ENCODE measurements around the gene PFDN5.

DNA sequence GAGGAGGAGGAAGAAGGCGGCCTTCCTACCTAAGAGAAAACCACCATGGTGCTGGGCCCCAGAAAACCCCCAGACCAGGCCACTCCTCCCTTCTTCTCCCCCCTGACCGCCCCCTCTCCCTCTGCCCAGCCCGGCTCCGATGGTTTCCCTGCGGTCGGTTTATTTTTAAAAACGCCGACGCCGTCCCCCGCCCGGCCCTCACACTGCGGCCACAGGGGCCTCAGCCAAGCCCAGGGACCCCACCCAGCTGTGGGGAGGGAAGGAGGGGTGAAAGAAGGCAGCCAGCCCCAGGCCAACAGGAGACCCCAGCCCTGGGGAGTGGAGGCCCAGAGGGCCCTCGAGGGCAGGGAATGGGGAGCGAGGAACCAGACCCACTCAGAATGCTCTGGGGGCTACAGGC lies 37.4 kb downstream of the PFDN5 start:
- TF ChIP-seq, protein P1, sequence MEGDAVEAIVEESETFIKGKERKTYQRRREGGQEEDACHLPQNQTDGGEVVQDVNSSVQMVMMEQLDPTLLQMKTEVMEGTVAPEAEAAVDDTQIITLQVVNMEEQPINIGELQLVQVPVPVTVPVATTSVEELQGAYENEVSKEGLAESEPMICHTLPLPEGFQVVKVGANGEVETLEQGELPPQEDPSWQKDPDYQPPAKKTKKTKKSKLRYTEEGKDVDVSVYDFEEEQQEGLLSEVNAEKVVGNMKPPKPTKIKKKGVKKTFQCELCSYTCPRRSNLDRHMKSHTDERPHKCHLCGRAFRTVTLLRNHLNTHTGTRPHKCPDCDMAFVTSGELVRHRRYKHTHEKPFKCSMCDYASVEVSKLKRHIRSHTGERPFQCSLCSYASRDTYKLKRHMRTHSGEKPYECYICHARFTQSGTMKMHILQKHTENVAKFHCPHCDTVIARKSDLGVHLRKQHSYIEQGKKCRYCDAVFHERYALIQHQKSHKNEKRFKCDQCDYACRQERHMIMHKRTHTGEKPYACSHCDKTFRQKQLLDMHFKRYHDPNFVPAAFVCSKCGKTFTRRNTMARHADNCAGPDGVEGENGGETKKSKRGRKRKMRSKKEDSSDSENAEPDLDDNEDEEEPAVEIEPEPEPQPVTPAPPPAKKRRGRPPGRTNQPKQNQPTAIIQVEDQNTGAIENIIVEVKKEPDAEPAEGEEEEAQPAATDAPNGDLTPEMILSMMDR (conservative IDR thresholded peaks at IDR 0.05; ENCODE audit: low read depth, low read length) = no peak
- no peak for TF ChIP-seq EZH2phosphoT487 (IDR thresholded peaks at IDR 0.05; ENCODE audit: borderline replicate concordance, low read length)

All from PC-3 (cell line).